HG02610 (cell line): ENCODE measurements around the gene CRTC3.

Experiments
- ATAC-seq: cut with Tn5 transposase; IDR thresholded peaks from one replicate; pipeline ENCODE4 v1.9.1; 2021; ENCODE audit warnings: mild to moderate bottlenecking, moderate library complexity; ENCODE audit not compliant: unreplicated experiment

Gene CRTC3

DNA sequence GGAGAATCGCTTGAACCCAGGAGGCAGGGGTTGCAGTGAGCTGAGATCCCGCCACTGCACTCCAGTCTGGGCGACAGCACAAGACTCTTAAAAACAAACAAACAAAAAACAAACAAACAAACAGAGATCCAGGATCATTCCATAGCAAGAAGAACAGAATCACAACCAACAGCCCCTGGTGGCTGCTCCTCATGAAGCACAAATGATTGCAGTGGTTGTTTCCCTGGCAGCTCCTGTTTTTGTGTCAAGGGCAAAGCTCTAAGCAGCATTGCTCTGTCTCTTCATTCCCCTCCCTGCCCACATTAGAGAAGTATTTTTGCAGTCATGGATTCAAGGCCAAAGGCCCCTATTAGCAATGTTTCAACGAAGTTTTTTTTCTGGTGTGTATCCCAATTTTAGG lies 161.6 kb downstream of the CRTC3 start:
- no peak for ATAC-seq

DNA sequence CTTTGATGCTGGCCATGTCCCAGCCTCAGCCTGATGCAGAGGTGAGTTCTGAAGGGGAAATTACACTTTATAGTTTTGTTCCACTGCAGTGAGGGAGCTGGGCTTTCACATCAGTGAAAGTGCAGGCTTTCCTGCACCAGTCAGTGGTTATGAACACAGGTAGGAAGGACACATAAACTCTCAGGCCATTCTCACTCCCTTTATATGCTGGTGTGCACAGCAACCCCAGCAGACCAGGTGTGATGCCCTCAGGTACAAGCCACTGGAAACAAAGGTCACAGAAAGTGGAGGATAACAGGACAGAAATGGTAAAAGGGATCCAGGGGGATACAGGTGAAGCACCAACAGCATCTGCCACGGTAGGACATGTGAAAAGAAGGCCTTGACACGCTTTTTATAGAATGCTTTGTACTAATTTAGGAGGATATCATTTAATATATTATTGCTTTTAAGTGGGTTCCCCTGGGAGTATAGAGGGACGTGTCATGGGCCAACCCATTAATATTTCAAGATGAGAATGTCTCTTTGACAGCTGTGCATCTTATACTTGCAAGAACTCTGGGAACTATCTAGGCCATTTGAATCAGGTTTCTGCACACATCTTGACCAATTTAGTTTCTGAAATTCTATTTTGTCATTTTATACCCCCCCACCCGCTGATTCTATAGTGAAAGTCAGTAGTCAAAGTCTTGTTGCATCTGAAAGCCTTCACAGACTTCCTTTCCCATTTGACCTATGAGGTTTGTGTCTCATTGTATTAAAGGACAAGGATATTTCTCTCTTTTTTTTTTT lies 162.5 kb downstream of the CRTC3 start:
- peak; percentile 57 for ATAC-seq
